ENCODE measurements around the gene EID2.

- TF ChIP-seq, protein P1, sequence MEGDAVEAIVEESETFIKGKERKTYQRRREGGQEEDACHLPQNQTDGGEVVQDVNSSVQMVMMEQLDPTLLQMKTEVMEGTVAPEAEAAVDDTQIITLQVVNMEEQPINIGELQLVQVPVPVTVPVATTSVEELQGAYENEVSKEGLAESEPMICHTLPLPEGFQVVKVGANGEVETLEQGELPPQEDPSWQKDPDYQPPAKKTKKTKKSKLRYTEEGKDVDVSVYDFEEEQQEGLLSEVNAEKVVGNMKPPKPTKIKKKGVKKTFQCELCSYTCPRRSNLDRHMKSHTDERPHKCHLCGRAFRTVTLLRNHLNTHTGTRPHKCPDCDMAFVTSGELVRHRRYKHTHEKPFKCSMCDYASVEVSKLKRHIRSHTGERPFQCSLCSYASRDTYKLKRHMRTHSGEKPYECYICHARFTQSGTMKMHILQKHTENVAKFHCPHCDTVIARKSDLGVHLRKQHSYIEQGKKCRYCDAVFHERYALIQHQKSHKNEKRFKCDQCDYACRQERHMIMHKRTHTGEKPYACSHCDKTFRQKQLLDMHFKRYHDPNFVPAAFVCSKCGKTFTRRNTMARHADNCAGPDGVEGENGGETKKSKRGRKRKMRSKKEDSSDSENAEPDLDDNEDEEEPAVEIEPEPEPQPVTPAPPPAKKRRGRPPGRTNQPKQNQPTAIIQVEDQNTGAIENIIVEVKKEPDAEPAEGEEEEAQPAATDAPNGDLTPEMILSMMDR (conservative IDR thresholded peaks at IDR 0.05): no peak
- no peak for TF ChIP-seq EZH2 (IDR thresholded peaks at IDR 0.05; ENCODE audit: low read depth)
These were observed 32.1 kb downstream of the EID2 start for GRCh38 chr19:39507715-39508364.
